Skeletal muscle satellite cell (primary cell): ENCODE data around the gene TMED8.
A peak's percentile ranks its signal among the peaks of the same experiment; 100 is the strongest.

ENCODE experiments used
- H3K27me3 ChIP-seq: 2 replicates; pipeline ENCODE4 v1.7.0; 2013; ENCODE audit warnings: low read length; ENCODE audit not compliant: control insufficient read depth, insufficient read depth
- H3K36me3 ChIP-seq: 2 replicates; pipeline ENCODE4 v1.7.0; 2013; ENCODE audit warnings: mild to moderate bottlenecking, control low read depth, low read length; ENCODE audit not compliant: insufficient read depth
- H3K4me1 ChIP-seq: 2 replicates; pipeline ENCODE4 v1.7.0; 2013; ENCODE audit warnings: low read length; ENCODE audit not compliant: control insufficient read depth, insufficient read depth
- H3K4me2 ChIP-seq: 2 replicates; pipeline ENCODE4 v1.7.0; 2013; ENCODE audit warnings: mild to moderate bottlenecking, low read length
- H3K4me3 ChIP-seq: 2 replicates; pipeline ENCODE4 v1.7.0; 2013; ENCODE audit warnings: low read length
- H3K9ac ChIP-seq: 2 replicates; pipeline ENCODE4 v1.7.0; 2013; ENCODE audit warnings: mild to moderate bottlenecking, low read depth, low read length, moderate library complexity
- H3K9me3 ChIP-seq: replicated peaks from 2 replicates; pipeline ENCODE4 v1.7.0; 2013; ENCODE audit warnings: mild to moderate bottlenecking, control low read depth, low read length

The TMED8 gene

GRCh38 chr14:77309131-77309530 lies 67.8 kb downstream of the TMED8 start:
- H3K9ac ChIP-seq, result no peak overlapping the region
- peaks cover 35% of the 10 kb centered on the region for H3K4me1 ChIP-seq
- H3K4me3 ChIP-seq, result no peak overlapping the region
- no peak overlapping the region for H3K4me2 ChIP-seq
- peaks cover 5% of the 10 kb centered on the region for H3K36me3 ChIP-seq
- no peaks in the 10 kb centered on the region for H3K27me3 ChIP-seq
- no peaks in the 10 kb centered on the region for H3K9me3 ChIP-seq

- no peak overlapping the region for H3K4me3 ChIP-seq
- H3K9me3 ChIP-seq, result no peaks in the 10 kb centered on the region
- H3K36me3 ChIP-seq, result peaks cover 5% of the 10 kb centered on the region
- peak overlapping the region; percentile 16 for H3K4me2 ChIP-seq
- no peaks in the 10 kb centered on the region for H3K27me3 ChIP-seq
- peaks cover 42% of the 10 kb centered on the region for H3K4me1 ChIP-seq
- H3K9ac ChIP-seq, result no peak overlapping the region
Observed at GRCh38 chr14:77306851-77307496, 69.9 kb downstream of the TMED8 start.

- peaks cover 5% of the 10 kb centered on the region for H3K36me3 ChIP-seq
- no peaks in the 10 kb centered on the region for H3K27me3 ChIP-seq
- peaks cover 44% of the 10 kb centered on the region for H3K4me1 ChIP-seq
- H3K9ac ChIP-seq, result no peak overlapping the region
- H3K4me2 ChIP-seq, result peak overlapping the region; percentile 16
- H3K9me3 ChIP-seq, result no peaks in the 10 kb centered on the region
- H3K4me3 ChIP-seq, result no peak overlapping the region
Observed at GRCh38 chr14:77306416-77306815, 70.5 kb downstream of the TMED8 start.

DNA sequence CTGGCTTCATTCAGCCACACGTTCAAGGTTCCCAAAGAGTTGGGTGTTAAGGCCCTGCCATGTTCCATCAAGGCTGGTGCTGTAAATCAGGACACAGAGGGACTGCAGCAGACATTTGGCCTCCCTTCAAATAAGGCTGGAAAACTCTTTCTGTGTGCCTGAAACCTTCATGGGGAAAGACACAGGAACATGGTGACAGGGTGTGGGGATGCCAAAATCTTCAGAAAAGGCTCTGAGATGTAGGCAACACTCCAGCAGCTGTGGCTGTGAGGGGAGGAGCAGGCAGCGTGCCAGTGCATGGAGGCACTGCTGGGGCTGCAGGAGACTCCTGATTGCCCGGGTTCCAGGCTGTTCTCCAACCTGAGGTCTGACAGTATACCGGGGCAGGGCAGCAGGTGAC lies 71.2 kb downstream of the TMED8 start:
- Histone ChIP-seq H3K4me3 (no peak overlapping the region), H3K9ac (no peak overlapping the region), H3K9me3 (no peaks in the 10 kb centered on the region), H3K27me3 (no peaks in the 10 kb centered on the region), H3K36me3 (peaks cover 5% of the 10 kb centered on the region), H3K4me2 (no peak overlapping the region), H3K4me1 (peaks cover 47% of the 10 kb centered on the region)

GRCh38 chr14:77303417-77304156 lies 73.3 kb downstream of the TMED8 start:
- Histone ChIP-seq H3K27me3 (no peaks in the 10 kb centered on the region), H3K36me3 (peaks cover 8% of the 10 kb centered on the region), H3K9me3 (no peaks in the 10 kb centered on the region), H3K9ac (peak overlapping the region; percentile 40), H3K4me2 (peak overlapping the region; percentile 66), H3K4me1 (peaks cover 47% of the 10 kb centered on the region), H3K4me3 (peak overlapping the region; percentile 35)

GRCh38 chr14:77302926-77303325 lies 74.0 kb downstream of the TMED8 start:
- Histone ChIP-seq H3K9ac (peak overlapping the region; percentile 40), H3K4me1 (peaks cover 47% of the 10 kb centered on the region)

DNA sequence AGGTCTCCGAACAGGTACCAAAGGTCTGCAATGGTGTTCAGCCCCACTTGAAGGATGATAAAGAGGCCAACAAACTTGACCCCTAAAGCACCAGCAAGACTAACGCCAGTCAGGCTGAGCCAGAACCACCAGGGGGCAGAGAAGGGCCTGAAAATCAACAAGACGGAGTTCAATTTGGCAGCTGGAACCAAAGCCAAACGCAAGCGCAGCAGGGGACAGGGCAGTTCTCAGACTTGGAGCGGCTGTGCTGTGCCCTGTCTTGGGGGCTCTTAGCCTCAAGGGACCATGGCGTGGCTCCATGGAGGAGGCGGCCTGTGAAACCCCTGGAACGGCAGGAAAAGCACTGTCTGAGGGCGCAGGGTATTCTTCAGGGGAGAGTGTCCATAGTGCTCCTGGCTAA lies 75.8 kb downstream of the TMED8 start:
- Histone ChIP-seq H3K4me2 (peak overlapping the region; percentile 42), H3K9me3 (no peaks in the 10 kb centered on the region), H3K36me3 (peaks cover 20% of the 10 kb centered on the region), H3K27me3 (no peaks in the 10 kb centered on the region), H3K4me3 (no peak overlapping the region), H3K9ac (no peak overlapping the region), H3K4me1 (peaks cover 34% of the 10 kb centered on the region)

More at GRCh38 chr14:77302926-77303325, 74.0 kb downstream of the TMED8 start:
- Histone ChIP-seq H3K9me3 (no peaks in the 10 kb centered on the region), H3K36me3 (peaks cover 14% of the 10 kb centered on the region), H3K4me2 (peak overlapping the region; percentile 66), H3K27me3 (no peaks in the 10 kb centered on the region), H3K4me3 (peak overlapping the region; percentile 35)

DNA sequence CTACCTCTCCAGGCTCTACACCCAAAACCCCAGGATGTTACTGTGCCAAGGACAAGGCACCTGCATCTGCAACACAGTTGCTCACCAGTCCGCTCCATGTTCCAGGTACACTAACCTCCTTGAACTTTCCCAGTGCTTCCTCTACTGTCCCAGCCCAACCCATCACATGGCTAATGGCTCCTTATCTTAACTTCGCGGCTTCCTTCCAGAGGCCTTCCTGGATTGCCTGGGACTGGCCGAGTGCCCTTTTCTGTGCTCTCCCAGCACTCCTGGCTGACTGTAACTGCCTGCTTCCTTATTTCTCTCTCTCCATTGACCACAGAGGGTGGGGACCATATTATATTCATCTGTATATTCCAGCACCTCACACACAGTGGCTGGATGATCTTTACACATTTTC lies 77.1 kb downstream of the TMED8 start:
- H3K4me1 ChIP-seq, result peaks cover 28% of the 10 kb centered on the region
- H3K4me2 ChIP-seq, result no peak overlapping the region
- no peak overlapping the region for H3K4me3 ChIP-seq
- H3K9me3 ChIP-seq, result no peaks in the 10 kb centered on the region
- no peaks in the 10 kb centered on the region for H3K27me3 ChIP-seq
- peaks cover 15% of the 10 kb centered on the region for H3K36me3 ChIP-seq
- no peak overlapping the region for H3K9ac ChIP-seq

DNA sequence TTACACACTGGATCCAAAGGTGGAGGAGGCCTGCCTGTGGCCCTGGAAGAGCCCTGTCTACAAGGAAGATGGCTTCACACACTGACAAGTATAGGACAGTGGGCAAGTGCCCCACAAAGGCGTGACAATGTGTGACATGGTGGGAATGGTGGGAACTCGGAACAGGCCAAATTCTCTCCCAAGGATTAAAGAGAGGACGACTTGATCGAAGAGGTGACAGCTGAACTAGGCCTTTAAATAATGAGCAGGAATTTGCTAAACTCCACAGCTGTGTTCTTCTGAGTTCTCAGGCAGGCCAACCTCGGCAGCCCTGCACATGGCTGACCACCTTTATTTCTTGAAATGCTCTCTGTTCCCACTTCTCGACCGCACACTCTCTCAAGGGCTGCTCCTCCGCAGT lies 80.0 kb downstream of the TMED8 start:
- Histone ChIP-seq H3K9me3 (no peaks in the 10 kb centered on the region), H3K4me1 (peaks cover 5% of the 10 kb centered on the region), H3K4me3 (no peak overlapping the region), H3K36me3 (peaks cover 22% of the 10 kb centered on the region), H3K4me2 (no peak overlapping the region), H3K9ac (no peak overlapping the region), H3K27me3 (no peaks in the 10 kb centered on the region)

- Histone ChIP-seq H3K36me3 (peaks cover 22% of the 10 kb centered on the region), H3K9ac (no peak overlapping the region), H3K9me3 (no peaks in the 10 kb centered on the region), H3K4me1 (peaks cover under 1% of the 10 kb centered on the region), H3K4me3 (no peak overlapping the region), H3K4me2 (no peak overlapping the region), H3K27me3 (no peaks in the 10 kb centered on the region)
Observed at GRCh38 chr14:77296155-77296554, 80.7 kb downstream of the TMED8 start.

DNA sequence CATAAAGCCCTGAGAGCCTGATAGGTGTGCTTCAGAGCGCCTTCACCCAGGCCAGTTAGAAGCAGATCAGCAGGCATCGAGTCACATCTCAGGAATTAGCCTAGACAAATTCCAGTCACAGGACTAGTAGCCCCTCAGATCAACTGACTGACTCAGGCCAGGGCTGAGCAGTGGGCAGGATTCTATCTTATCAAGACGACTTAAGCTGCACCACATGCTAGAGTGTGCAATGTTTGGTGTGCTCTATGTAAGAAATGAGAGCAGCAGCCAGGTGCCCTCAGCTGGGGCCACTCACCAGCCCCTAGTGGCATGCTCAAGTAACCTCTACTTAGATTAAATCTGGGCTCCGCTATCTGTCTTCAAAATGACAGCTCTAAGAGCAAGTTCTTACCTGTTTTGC lies 86.2 kb downstream of the TMED8 start:
- H3K9me3 ChIP-seq, result no peaks in the 10 kb centered on the region
- no peak overlapping the region for H3K9ac ChIP-seq
- no peaks in the 10 kb centered on the region for H3K4me1 ChIP-seq
- H3K36me3 ChIP-seq, result peaks cover 32% of the 10 kb centered on the region
- no peaks in the 10 kb centered on the region for H3K27me3 ChIP-seq
- no peak overlapping the region for H3K4me2 ChIP-seq
- no peak overlapping the region for H3K4me3 ChIP-seq

DNA sequence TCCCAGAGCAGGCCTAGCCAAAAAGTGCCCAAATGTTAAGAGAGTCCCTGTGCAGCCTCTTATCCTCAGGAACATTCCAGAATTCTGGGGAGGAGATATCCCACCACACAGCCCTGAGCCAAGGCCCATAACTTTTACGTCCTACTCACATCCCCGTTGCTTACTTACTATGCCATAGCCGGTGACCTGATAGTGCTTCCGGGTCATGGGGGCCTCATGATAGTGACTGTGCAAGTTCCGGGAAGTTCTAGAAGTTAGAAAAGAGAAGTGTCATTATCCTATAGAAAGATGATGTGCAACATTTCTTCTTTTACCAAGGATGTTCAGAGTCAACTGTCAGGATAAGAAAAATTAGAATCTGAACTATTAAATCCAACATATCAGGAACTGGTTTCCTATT lies 90.3 kb downstream of the TMED8 start:
- peaks cover 51% of the 10 kb centered on the region for H3K36me3 ChIP-seq

More for the DNA sequence above, 90.3 kb downstream of the TMED8 start:
- H3K4me2 ChIP-seq, result no peak overlapping the region
- no peaks in the 10 kb centered on the region for H3K4me1 ChIP-seq
- no peak overlapping the region for H3K4me3 ChIP-seq
- no peaks in the 10 kb centered on the region for H3K9me3 ChIP-seq
- H3K9ac ChIP-seq, result no peak overlapping the region
- no peaks in the 10 kb centered on the region for H3K27me3 ChIP-seq
